ENCODE measurements around the gene RHOXF2.
"Not testable (repeated sequence)": the region's sequence is repeated elsewhere in the genome, so short reads cannot be mapped to it uniquely, and the experiment has no call there.

The RHOXF2 gene

GRCh38 chrX:120158313-120158712, at the start of gene RHOXF2:
Gene RHOXF2 (plus strand): TSS chrX:120158613. CDS start chrX:120158751, 138 bp downstream.
- H3K4me1 ChIP-seq (ENCODE audit: control insufficient read depth in 1 of 2, insufficient read depth in 2 of 2, low read length in 2 of 2); H3K36me3 ChIP-seq (ENCODE audit: control insufficient read depth in 1 of 2, insufficient read depth in 2 of 2, low read length in 2 of 2); H3K9me3 ChIP-seq (ENCODE audit: control insufficient read depth in 1 of 2, low read length in 2 of 2); H3K27me3 ChIP-seq (ENCODE audit: control insufficient read depth in 1 of 2, insufficient read depth in 2 of 2, low read length in 2 of 2); H3K27ac ChIP-seq (ENCODE audit: low read depth, low read length); H3K9ac ChIP-seq (ENCODE audit: low read depth in 1 of 2, low read length in 2 of 2); H3K4me3 ChIP-seq (ENCODE audit: low read depth in 1 of 2, low read length in 2 of 2): not testable (repeated sequence)

- no peaks in the 10 kb centered on the region for H3K4me1 ChIP-seq (ENCODE audit: control insufficient read depth in 1 of 2, insufficient read depth in 2 of 2, low read length in 2 of 2)
Observed at GRCh38 chrX:120109378-120109777, 49.0 kb upstream of the RHOXF2 start.

GRCh38 chrX:120111611-120112010, 46.8 kb upstream of the RHOXF2 start:
- no peak overlapping the region for H3K4me3 ChIP-seq (ENCODE audit: low read depth in 1 of 2, low read length in 2 of 2)
- no peaks in the 10 kb centered on the region for H3K27me3 ChIP-seq (ENCODE audit: control insufficient read depth in 1 of 2, insufficient read depth in 2 of 2, low read length in 2 of 2)

More at GRCh38 chrX:120109378-120109777, 49.0 kb upstream of the RHOXF2 start:
- no peaks in the 10 kb centered on the region for H3K27me3 ChIP-seq (ENCODE audit: control insufficient read depth in 1 of 2, insufficient read depth in 2 of 2, low read length in 2 of 2)
- H3K4me3 ChIP-seq (ENCODE audit: low read depth in 1 of 2, low read length in 2 of 2) = no peak overlapping the region
- H3K27ac ChIP-seq (ENCODE audit: low read depth, low read length) = no peak overlapping the region
- H3K36me3 ChIP-seq (ENCODE audit: control insufficient read depth in 1 of 2, insufficient read depth in 2 of 2, low read length in 2 of 2) = no peaks in the 10 kb centered on the region
- H3K9me3 ChIP-seq (ENCODE audit: control insufficient read depth in 1 of 2, low read length in 2 of 2) = no peaks in the 10 kb centered on the region
- H3K9ac ChIP-seq (ENCODE audit: low read depth in 1 of 2, low read length in 2 of 2) = no peak overlapping the region

GRCh38 chrX:120115438-120115963, 42.9 kb upstream of the RHOXF2 start, which contains the start of gene RHOXF1:
Gene RHOXF1 (minus strand): TSS chrX:120115913. CDS start chrX:120115862, 51 bp downstream.
- Histone ChIP-seq H3K36me3 (ENCODE audit: control insufficient read depth in 1 of 2, insufficient read depth in 2 of 2, low read length in 2 of 2) (no peaks in the 10 kb centered on the region), H3K9ac (ENCODE audit: low read depth in 1 of 2, low read length in 2 of 2) (no peak within 1 kb of the TSS), H3K27me3 (ENCODE audit: control insufficient read depth in 1 of 2, insufficient read depth in 2 of 2, low read length in 2 of 2) (no peaks in the 10 kb centered on the region), H3K4me3 (ENCODE audit: low read depth in 1 of 2, low read length in 2 of 2) (no peak within 1 kb of the TSS), H3K4me1 (ENCODE audit: control insufficient read depth in 1 of 2, insufficient read depth in 2 of 2, low read length in 2 of 2) (no peaks in the 10 kb centered on the region), H3K27ac (ENCODE audit: low read depth, low read length) (no peak within 1 kb of the TSS), H3K9me3 (ENCODE audit: control insufficient read depth in 1 of 2, low read length in 2 of 2) (no peaks in the 10 kb centered on the region)

More at GRCh38 chrX:120111611-120112010, 46.8 kb upstream of the RHOXF2 start:
- H3K9ac ChIP-seq (ENCODE audit: low read depth in 1 of 2, low read length in 2 of 2) = no peak overlapping the region
- H3K36me3 ChIP-seq (ENCODE audit: control insufficient read depth in 1 of 2, insufficient read depth in 2 of 2, low read length in 2 of 2) = no peaks in the 10 kb centered on the region
- no peak overlapping the region for H3K27ac ChIP-seq (ENCODE audit: low read depth, low read length)
- H3K4me1 ChIP-seq (ENCODE audit: control insufficient read depth in 1 of 2, insufficient read depth in 2 of 2, low read length in 2 of 2) = no peaks in the 10 kb centered on the region
- no peaks in the 10 kb centered on the region for H3K9me3 ChIP-seq (ENCODE audit: control insufficient read depth in 1 of 2, low read length in 2 of 2)

GRCh38 chrX:120120223-120120622, 38.2 kb upstream of the RHOXF2 start:
- Histone ChIP-seq H3K36me3 (ENCODE audit: control insufficient read depth in 1 of 2, insufficient read depth in 2 of 2, low read length in 2 of 2) (no peaks in the 10 kb centered on the region), H3K27me3 (ENCODE audit: control insufficient read depth in 1 of 2, insufficient read depth in 2 of 2, low read length in 2 of 2) (no peaks in the 10 kb centered on the region), H3K9ac (ENCODE audit: low read depth in 1 of 2, low read length in 2 of 2) (no peak overlapping the region), H3K4me3 (ENCODE audit: low read depth in 1 of 2, low read length in 2 of 2) (no peak overlapping the region), H3K4me1 (ENCODE audit: control insufficient read depth in 1 of 2, insufficient read depth in 2 of 2, low read length in 2 of 2) (no peaks in the 10 kb centered on the region), H3K9me3 (ENCODE audit: control insufficient read depth in 1 of 2, low read length in 2 of 2) (no peaks in the 10 kb centered on the region), H3K27ac (ENCODE audit: low read depth, low read length) (no peak overlapping the region)

- no peaks in the 10 kb centered on the region for H3K36me3 ChIP-seq (ENCODE audit: control insufficient read depth in 1 of 2, insufficient read depth in 2 of 2, low read length in 2 of 2)
- no peaks in the 10 kb centered on the region for H3K4me1 ChIP-seq (ENCODE audit: control insufficient read depth in 1 of 2, insufficient read depth in 2 of 2, low read length in 2 of 2)
- no peak overlapping the region for H3K4me3 ChIP-seq (ENCODE audit: low read depth in 1 of 2, low read length in 2 of 2)
- H3K27me3 ChIP-seq (ENCODE audit: control insufficient read depth in 1 of 2, insufficient read depth in 2 of 2, low read length in 2 of 2) = no peaks in the 10 kb centered on the region
- H3K27ac ChIP-seq (ENCODE audit: low read depth, low read length) = no peak overlapping the region
- no peak overlapping the region for H3K9ac ChIP-seq (ENCODE audit: low read depth in 1 of 2, low read length in 2 of 2)
- H3K9me3 ChIP-seq (ENCODE audit: control insufficient read depth in 1 of 2, low read length in 2 of 2) = no peaks in the 10 kb centered on the region
Observed at GRCh38 chrX:120125444-120125843, 33.0 kb upstream of the RHOXF2 start.

- not testable (repeated sequence) for H3K27me3 ChIP-seq (ENCODE audit: control insufficient read depth in 1 of 2, insufficient read depth in 2 of 2, low read length in 2 of 2)
Observed at GRCh38 chrX:120128306-120128846, 30.0 kb upstream of the RHOXF2 start.

GRCh38 chrX:120136128-120136527, 22.3 kb upstream of the RHOXF2 start:
- no peak overlapping the region for H3K27ac ChIP-seq (ENCODE audit: low read depth, low read length)
- H3K9ac ChIP-seq (ENCODE audit: low read depth in 1 of 2, low read length in 2 of 2) = no peak overlapping the region
- H3K4me3 ChIP-seq (ENCODE audit: low read depth in 1 of 2, low read length in 2 of 2) = no peak overlapping the region
- H3K36me3 ChIP-seq (ENCODE audit: control insufficient read depth in 1 of 2, insufficient read depth in 2 of 2, low read length in 2 of 2) = no peaks in the 10 kb centered on the region
- no peaks in the 10 kb centered on the region for H3K9me3 ChIP-seq (ENCODE audit: control insufficient read depth in 1 of 2, low read length in 2 of 2)
- no peaks in the 10 kb centered on the region for H3K27me3 ChIP-seq (ENCODE audit: control insufficient read depth in 1 of 2, insufficient read depth in 2 of 2, low read length in 2 of 2)
- H3K4me1 ChIP-seq (ENCODE audit: control insufficient read depth in 1 of 2, insufficient read depth in 2 of 2, low read length in 2 of 2) = no peaks in the 10 kb centered on the region

More at GRCh38 chrX:120128306-120128846, 30.0 kb upstream of the RHOXF2 start:
- H3K9ac ChIP-seq (ENCODE audit: low read depth in 1 of 2, low read length in 2 of 2); H3K27ac ChIP-seq (ENCODE audit: low read depth, low read length); H3K4me1 ChIP-seq (ENCODE audit: control insufficient read depth in 1 of 2, insufficient read depth in 2 of 2, low read length in 2 of 2); H3K4me3 ChIP-seq (ENCODE audit: low read depth in 1 of 2, low read length in 2 of 2); H3K9me3 ChIP-seq (ENCODE audit: control insufficient read depth in 1 of 2, low read length in 2 of 2); H3K36me3 ChIP-seq (ENCODE audit: control insufficient read depth in 1 of 2, insufficient read depth in 2 of 2, low read length in 2 of 2): not testable (repeated sequence)

GRCh38 chrX:120136840-120137239, 21.6 kb upstream of the RHOXF2 start:
- no peak overlapping the region for H3K27ac ChIP-seq (ENCODE audit: low read depth, low read length)
- no peak overlapping the region for H3K9ac ChIP-seq (ENCODE audit: low read depth in 1 of 2, low read length in 2 of 2)
- H3K9me3 ChIP-seq (ENCODE audit: control insufficient read depth in 1 of 2, low read length in 2 of 2) = no peaks in the 10 kb centered on the region
- H3K4me1 ChIP-seq (ENCODE audit: control insufficient read depth in 1 of 2, insufficient read depth in 2 of 2, low read length in 2 of 2) = no peaks in the 10 kb centered on the region
- H3K4me3 ChIP-seq (ENCODE audit: low read depth in 1 of 2, low read length in 2 of 2) = no peak overlapping the region
- H3K36me3 ChIP-seq (ENCODE audit: control insufficient read depth in 1 of 2, insufficient read depth in 2 of 2, low read length in 2 of 2) = no peaks in the 10 kb centered on the region
- H3K27me3 ChIP-seq (ENCODE audit: control insufficient read depth in 1 of 2, insufficient read depth in 2 of 2, low read length in 2 of 2) = no peaks in the 10 kb centered on the region

- H3K27me3 ChIP-seq (ENCODE audit: control insufficient read depth in 1 of 2, insufficient read depth in 2 of 2, low read length in 2 of 2) = no peaks in the 10 kb centered on the region
- no peaks in the 10 kb centered on the region for H3K9me3 ChIP-seq (ENCODE audit: control insufficient read depth in 1 of 2, low read length in 2 of 2)
- H3K4me1 ChIP-seq (ENCODE audit: control insufficient read depth in 1 of 2, insufficient read depth in 2 of 2, low read length in 2 of 2) = no peaks in the 10 kb centered on the region
- no peak overlapping the region for H3K4me3 ChIP-seq (ENCODE audit: low read depth in 1 of 2, low read length in 2 of 2)
- no peaks in the 10 kb centered on the region for H3K36me3 ChIP-seq (ENCODE audit: control insufficient read depth in 1 of 2, insufficient read depth in 2 of 2, low read length in 2 of 2)
- no peak overlapping the region for H3K27ac ChIP-seq (ENCODE audit: low read depth, low read length)
- no peak overlapping the region for H3K9ac ChIP-seq (ENCODE audit: low read depth in 1 of 2, low read length in 2 of 2)
Observed at GRCh38 chrX:120137439-120137838, 21.0 kb upstream of the RHOXF2 start.

Measured in duodenal mucosa (tissue), 2 donors.